GM12865 (cell line): ENCODE data around the gene HDAC10.
A peak's percentile ranks its signal among the peaks of the same experiment; 100 is the strongest.

Experiments used
- DNase-seq: peaks from one replicate; pipeline ENCODE4 v3.0.0; 2010; ENCODE audit warnings: low read depth
- H3K4me3 ChIP-seq: 2 replicates; pipeline ENCODE4 v1.5.1; 2011; ENCODE audit warnings: mild to moderate bottlenecking, low read depth, low read length, control low read depth
- TF ChIP-seq, protein P1 (sequence below): IDR thresholded peaks from 2 replicates; pipeline ENCODE4 v1.5.1; 2011; ENCODE audit warnings: low read length, control low read depth, low read depth, inconsistent platforms; ENCODE audit not compliant: insufficient read depth; ENCODE audit errors: missing control alignments

Gene HDAC10

DNA sequence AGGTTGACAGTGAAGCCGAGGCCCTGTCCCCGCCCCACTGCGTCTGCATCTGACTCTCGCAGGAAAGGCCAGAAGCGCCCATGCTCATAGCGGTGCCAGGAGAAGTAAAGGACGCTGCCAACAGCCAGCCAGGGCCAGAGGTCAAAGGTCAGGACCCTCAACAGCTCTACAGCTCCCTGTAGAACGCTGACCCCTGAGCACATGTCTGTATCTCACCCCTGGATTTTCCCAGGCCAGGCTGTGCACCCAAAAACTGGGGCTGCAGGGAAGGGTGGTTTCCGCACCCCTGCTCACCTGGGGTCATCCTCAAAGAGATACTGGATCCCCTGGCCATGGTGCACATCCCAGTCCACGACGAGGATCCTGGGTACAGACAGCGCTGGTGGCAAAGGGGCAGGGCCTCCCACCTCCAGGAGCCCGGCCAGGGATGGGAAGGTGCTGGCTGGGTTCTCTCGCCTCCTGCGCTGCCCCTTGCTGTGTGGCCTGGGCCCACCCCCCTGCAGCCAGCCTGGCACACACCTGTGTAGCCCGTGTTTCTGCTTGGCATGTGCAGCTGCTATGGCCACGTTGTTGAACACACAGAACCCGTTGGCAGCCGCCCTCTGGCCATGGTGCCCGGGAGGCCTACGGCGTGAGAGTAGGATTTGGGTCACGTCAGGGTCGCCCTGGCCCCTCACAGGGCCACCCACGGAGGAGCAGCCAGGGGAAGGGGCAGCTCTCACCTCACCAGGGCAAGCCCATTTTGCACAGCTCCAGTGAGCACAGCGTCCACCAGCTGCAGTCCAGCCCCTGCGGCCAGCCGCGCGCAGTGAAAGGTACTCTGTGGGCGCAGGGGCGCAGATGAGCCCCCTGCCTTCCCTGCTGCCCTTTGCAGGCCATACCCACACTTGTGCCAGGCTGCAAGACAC is 1.5 kb downstream of the HDAC10 start:
- H3K4me3 ChIP-seq: peak overlapping the region; percentile 96
- no peak for DNase-seq
- TF ChIP-seq, protein P1, sequence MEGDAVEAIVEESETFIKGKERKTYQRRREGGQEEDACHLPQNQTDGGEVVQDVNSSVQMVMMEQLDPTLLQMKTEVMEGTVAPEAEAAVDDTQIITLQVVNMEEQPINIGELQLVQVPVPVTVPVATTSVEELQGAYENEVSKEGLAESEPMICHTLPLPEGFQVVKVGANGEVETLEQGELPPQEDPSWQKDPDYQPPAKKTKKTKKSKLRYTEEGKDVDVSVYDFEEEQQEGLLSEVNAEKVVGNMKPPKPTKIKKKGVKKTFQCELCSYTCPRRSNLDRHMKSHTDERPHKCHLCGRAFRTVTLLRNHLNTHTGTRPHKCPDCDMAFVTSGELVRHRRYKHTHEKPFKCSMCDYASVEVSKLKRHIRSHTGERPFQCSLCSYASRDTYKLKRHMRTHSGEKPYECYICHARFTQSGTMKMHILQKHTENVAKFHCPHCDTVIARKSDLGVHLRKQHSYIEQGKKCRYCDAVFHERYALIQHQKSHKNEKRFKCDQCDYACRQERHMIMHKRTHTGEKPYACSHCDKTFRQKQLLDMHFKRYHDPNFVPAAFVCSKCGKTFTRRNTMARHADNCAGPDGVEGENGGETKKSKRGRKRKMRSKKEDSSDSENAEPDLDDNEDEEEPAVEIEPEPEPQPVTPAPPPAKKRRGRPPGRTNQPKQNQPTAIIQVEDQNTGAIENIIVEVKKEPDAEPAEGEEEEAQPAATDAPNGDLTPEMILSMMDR: no peak

- no peak for DNase-seq
- TF ChIP-seq, protein P1: no peak
- no peak overlapping the region for H3K4me3 ChIP-seq
Observed at GRCh38 chr22:50248196-50249081, 2.6 kb downstream of the HDAC10 start.

GRCh38 chr22:50247748-50248147 is 3.3 kb downstream of the HDAC10 start:
- no peak overlapping the region for H3K4me3 ChIP-seq
- peak; percentile 86 for DNase-seq
- TF ChIP-seq, protein P1: no peak

GRCh38 chr22:50246242-50247175 is 4.6 kb downstream of the HDAC10 start:
- TF ChIP-seq, protein P1: no peak
- no peak overlapping the region for H3K4me3 ChIP-seq
- no peak for DNase-seq

GRCh38 chr22:50245214-50246072 is 5.6 kb downstream of the HDAC10 start:
- peak overlapping the region; percentile 65 for H3K4me3 ChIP-seq
- TF ChIP-seq, protein P1: no peak
- DNase-seq: no peak
